ENCODE results near the gene CFD.

GRCh38 chr19:875265-875879 is 15.9 kb downstream of the CFD start:
- TF ChIP-seq CTCF (IDR thresholded peaks at IDR 0.05) (no peak), EZH2 (IDR thresholded peaks at IDR 0.05) (no peak)
